B cell (primary cell): ENCODE data around the gene SEC62. TPM values are rescaled to one million over a fixed set of nuclear protein-coding genes. Genes with fewer than 3 reads are reported as not detected.

Experiments used
- ATAC-seq: fragments of 200-7000 bp; cut with Tn5 transposase; one replicate; pipeline ENCODE4 v1.10.0; 2021; ENCODE audit warnings: low read depth, mild to moderate bottlenecking, moderate number of reproducible peaks, moderate library complexity
- CTCF ChIA-PET: fragments of 350-600 bp; sonication (Branson Sonifier 250); formaldehyde crosslinking; loops from one replicate; lab custom pipeline; 2021; ENCODE audit warnings: antibody characterized with exemption, inconsistent platforms; lab: Charles Lee
- POLR2A ChIA-PET: fragments of 350-600 bp; sonication (Branson Sonifier 250); formaldehyde crosslinking; loops from one replicate; lab custom pipeline; 2021; ENCODE audit warnings: antibody characterized with exemption; lab: Charles Lee
- DNase-seq: peaks from one replicate; pipeline ENCODE4 v3.0.0; 2013
- H2AFZ ChIP-seq: 2 replicates; pipeline ENCODE4 v1.6.1; 2012; ENCODE audit warnings: mild to moderate bottlenecking, low read depth, low read length; ENCODE audit not compliant: insufficient read depth, poor library complexity, severe bottlenecking
- H3K27ac ChIP-seq, 2 donors: 1 replicate in 1 of 2; 2 replicates in 1 of 2; pipeline ENCODE4 v1.5.1; 2012 to 2013; ENCODE audit warnings: low read length in 2 of 2, mild to moderate bottlenecking in 2 of 2, moderate library complexity in 1 of 2
- H3K27me3 ChIP-seq, 4 experiments: fragments of 200-600 bp in 1 of 4; sonication (generic) in 1 of 4; replicated peaks in 1 of 4; 1 replicate in 2 of 4; 2 replicates in 2 of 4; pipeline versions ENCODE4 v1.6.1 to v1.7.0; 2013 to 2016; ENCODE audit warnings: low read length in 3 of 4, mild to moderate bottlenecking in 2 of 4, mixed read lengths in 1 of 4, moderate library complexity in 1 of 4; ENCODE audit not compliant: insufficient read depth in 4 of 4, control insufficient read depth in 3 of 4; ENCODE audit errors: control extremely low read depth in 1 of 4
- H3K36me3 ChIP-seq, 2 experiments: replicated peaks in 1 of 2; 1 replicate in 1 of 2; 2 replicates in 1 of 2; pipeline versions ENCODE4 v1.6.1 to v1.7.1; 2013; ENCODE audit warnings: low read length in 1 of 2; ENCODE audit not compliant: insufficient read depth in 2 of 2, control insufficient read depth in 1 of 2; ENCODE audit errors: control extremely low read depth in 1 of 2, extremely low read depth in 1 of 2
- H3K4me1 ChIP-seq, 2 donors: fragments of 200-600 bp in 1 of 2; sonication (generic) in 1 of 2; 1 replicate in 1 of 2; 2 replicates in 1 of 2; pipeline versions ENCODE4 v1.5.1 to v1.6.1; 2013 to 2017; ENCODE audit warnings: low read length in 2 of 2; ENCODE audit not compliant: control insufficient read depth in 2 of 2, insufficient read depth in 2 of 2
- H3K4me2 ChIP-seq: replicated peaks from 2 replicates; pipeline ENCODE3; 2012; ENCODE audit warnings: mild to moderate bottlenecking, low read depth, low read length; ENCODE audit not compliant: poor library complexity, severe bottlenecking
- H3K4me3 ChIP-seq, 5 experiments: fragments of 200-600 bp in 1 of 5; sonication (generic) in 1 of 5; 1 replicate in 3 of 5; 2 replicates in 2 of 5; pipeline versions ENCODE4 v1.5.1 to v1.7.0; 2011 to 2016; ENCODE audit warnings: low read length in 4 of 5, mild to moderate bottlenecking in 4 of 5, low read depth in 2 of 5, control low read depth in 1 of 5, moderate library complexity in 1 of 5; ENCODE audit not compliant: insufficient read depth in 1 of 5; ENCODE audit errors: control extremely low read depth in 1 of 5, extremely low read depth in 1 of 5
- H3K79me2 ChIP-seq: fragments of 200-600 bp; sonication (generic); one replicate; pipeline ENCODE4 v1.6.0; 2016; ENCODE audit warnings: low read length; ENCODE audit not compliant: control insufficient read depth, insufficient read depth
- H3K9ac ChIP-seq: fragments of 200-600 bp; sonication (generic); 2 replicates; pipeline ENCODE4 v1.6.1; 2017; ENCODE audit warnings: mild to moderate bottlenecking, low read length, moderate library complexity
- H3K9me3 ChIP-seq, 3 donors: one replicate each; pipeline versions ENCODE4 v1.6.1 to v1.7.1; 2013; ENCODE audit warnings: low read length in 2 of 3; ENCODE audit not compliant: control insufficient read depth in 2 of 3, insufficient read depth in 1 of 3; ENCODE audit errors: control extremely low read depth in 1 of 3
- H4K20me1 ChIP-seq: 2 replicates; pipeline ENCODE4 v1.6.0; 2012; ENCODE audit warnings: mild to moderate bottlenecking, low read length; ENCODE audit not compliant: insufficient read depth, control insufficient read depth, poor library complexity, severe bottlenecking
- H3K27ac Mint-ChIP-seq: one replicate; pipeline ENCODE4 v1.8.0; 2021; ENCODE audit warnings: mixed read lengths
- H3K27me3 Mint-ChIP-seq: one replicate; pipeline ENCODE4 v1.8.0; 2021; ENCODE audit warnings: mixed read lengths
- H3K4me1 Mint-ChIP-seq: one replicate; pipeline ENCODE4 v1.8.0; 2021; ENCODE audit warnings: mixed read lengths
- H3K4me3 Mint-ChIP-seq: one replicate; pipeline ENCODE4 v1.8.0; 2021; ENCODE audit warnings: mixed read lengths
- H3K9me3 Mint-ChIP-seq: one replicate; pipeline ENCODE4 v1.8.0; 2022; ENCODE audit warnings: mixed read lengths; ENCODE audit not compliant: insufficient read depth
- CTCF ChIP-seq: fragments of 200-600 bp; IDR thresholded peaks from one replicate; pipeline ENCODE4 v1.8.0; 2022; ENCODE audit warnings: antibody characterized with exemption, mild to moderate bottlenecking
- EZH2 ChIP-seq: IDR thresholded peaks from 2 replicates; pipeline ENCODE4 v1.6.1; 2012; ENCODE audit warnings: borderline replicate concordance, low read depth, mild to moderate bottlenecking, moderate library complexity, low read length; ENCODE audit not compliant: insufficient read depth, poor library complexity, severe bottlenecking
- WGBS: methylation state at CpG from one replicate; pipeline ENCODE4 v1.1.5; 2013; ENCODE audit warnings: missing lambda C conversion rate; ENCODE audit not compliant: insufficient coverage; 5-methylcytosine and 5-hydroxymethylcytosine counted together
- intact Hi-C: fragments of 100-400 bp; cut with micrococcal nuclease; formaldehyde crosslinking; loops from one replicate; pipeline ENCODE4 v1.10.0; 2022
- polyA plus RNA-seq: library from polyadenylated mRNA; depleted of rRNA; stranded (reverse); fragments of >200 nt; gene quantifications from 2 replicates; pipeline ENCODE4 v1.2.3, GENCODE V29; 2012
- total RNA-seq, 2 donors: library from RNA; stranded (reverse); fragments of 120-200 nt in 1 of 2; gene quantifications; 1 replicate in 1 of 2; 2 replicates in 1 of 2; pipeline versions ENCODE4 v1.2.3 to v1.2.4, GENCODE V29; 2013 to 2022

SEC62 gene
- total and polyA plus RNA-seq, 2 donors (not counting 1 experiment from before 2014, with no cell fraction given) = 40.3 to 166 TPM

GRCh38 chr3:169929830-169930519 is 36.6 kb upstream of the SEC62 start:
- peak overlapping the region; percentile 5 for H2AFZ ChIP-seq
- no peaks in the 10 kb centered on the region for H3K27me3 Mint-ChIP-seq
- intact Hi-C loops = loop anchor here (1.0 to 5.0 kb wide), 3 partner anchors 67 to 158 kb away; partner anchors contain the start of gene MYNN
- H3K4me1 ChIP-seq = peaks cover 49 to 51% of the 10 kb centered on the region in 2 donors
- H3K4me3 ChIP-seq = no peak overlapping the region
- H3K27me3 ChIP-seq = no peaks in the 10 kb centered on the region
- ATAC-seq (peak; percentile 46), DNase-seq (peak; percentile 75)
- ChIA-PET POLR2A (interaction anchor here (0.7 to 4.5 kb wide), 9 partner anchors 11 to 365 kb away, joined by 4 to 95 read pairs (median 5); partner anchors contain the start of gene SEC62), CTCF (interaction anchor here (0.6 to 8.1 kb wide), 24 partner anchors 9 to 167 kb away, joined by 3 to 181 read pairs (median 5); partner anchors contain the start of genes GPR160 and SEC62)
- 17% methylated on average over 2 of the region's 3 CpGs for WGBS
- H3K9ac ChIP-seq = no peak overlapping the region
- no peaks in the 10 kb centered on the region for H3K36me3 ChIP-seq
- no peaks in the 10 kb centered on the region for H4K20me1 ChIP-seq
- peak overlapping the region; percentile 59 for H3K4me3 Mint-ChIP-seq
- H3K4me2 ChIP-seq = no peak overlapping the region
- H3K4me1 Mint-ChIP-seq = peaks cover 46% of the 10 kb centered on the region
- H3K9me3 ChIP-seq = peaks cover 0 to 7% (median 0%) of the 10 kb centered on the region in 3 donors
- H3K27ac Mint-ChIP-seq = peak overlapping the region; percentile 68
- H3K27ac ChIP-seq = no peak overlapping the region
- no peaks in the 10 kb centered on the region for H3K9me3 Mint-ChIP-seq
- no peak for TF ChIP-seq EZH2
- TF ChIP-seq CTCF = peak; percentile 49
- peaks cover 15% of the 10 kb centered on the region for H3K79me2 ChIP-seq

- Histone ChIP-seq H4K20me1 (no peaks in the 10 kb centered on the region), H3K79me2 (peaks cover 15% of the 10 kb centered on the region), H3K36me3 (no peaks in the 10 kb centered on the region), H3K4me1 (peaks cover 49 to 53% of the 10 kb centered on the region in 2 donors), H3K27me3 (no peaks in the 10 kb centered on the region), H3K27ac (peak overlapping the region; percentile 83 to 86), H3K4me2 (peak overlapping the region; percentile 68), H2AFZ (no peak overlapping the region), H3K9ac (no peak overlapping the region), H3K4me3 (no peak overlapping the region), H3K9me3 (peaks cover 0 to 7% (median 0%) of the 10 kb centered on the region in 3 donors)
- Mint-ChIP-seq H3K4me3 (peak overlapping the region; percentile 33), H3K4me1 (peaks cover 52% of the 10 kb centered on the region), H3K9me3 (no peaks in the 10 kb centered on the region), H3K27ac (peak overlapping the region; percentile 76), H3K27me3 (no peaks in the 10 kb centered on the region)
- ATAC-seq (no peak), DNase-seq (peak; percentile 12)
- intact Hi-C loops = loop anchor here (1.0 to 5.0 kb wide), 3 partner anchors 68 to 159 kb away; partner anchors contain the start of gene MYNN
- WGBS = 100% methylated on average over 2 of the region's 3 CpGs
- POLR2A ChIA-PET = interaction anchor here (0.7 to 4.5 kb wide), 2 partner anchors 36 to 225 kb away, joined by 5 to 95 read pairs; partner anchors contain the start of gene SEC62
- no peak for TF ChIP-seq EZH2
- no peak for TF ChIP-seq CTCF
- CTCF ChIA-PET = interaction anchor here (1.0 to 8.1 kb wide), 16 partner anchors 8 to 168 kb away, joined by 3 to 181 read pairs (median 8); partner anchors contain the start of genes GPR160 and SEC62
Measured at GRCh38 chr3:169930843-169931242, 35.8 kb upstream of the SEC62 start.
